Measurements from ENCODE around the gene SLC24A3.

The SLC24A3 gene

DNA sequence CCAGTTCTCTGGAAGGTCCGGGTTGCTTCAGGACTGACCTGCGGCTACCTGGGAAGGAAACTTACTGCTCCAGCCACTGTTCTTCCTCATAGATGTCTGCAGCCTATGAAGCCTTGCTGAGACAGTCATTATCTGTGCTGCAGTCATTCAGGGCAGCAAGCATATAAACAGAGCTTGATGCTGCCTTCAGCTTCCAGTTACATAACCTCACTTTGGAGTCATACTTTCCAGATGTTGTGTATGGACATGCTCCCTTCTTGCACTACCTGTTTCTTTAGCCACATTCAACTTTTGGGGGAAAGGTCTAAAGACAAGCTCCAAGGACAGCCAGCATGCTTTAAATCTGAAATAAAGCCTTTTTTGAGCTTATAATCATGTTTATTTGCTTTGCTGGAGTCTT, 98.1 kb downstream of the SLC24A3 start:
- no peak for DNase-seq

- no peak for DNase-seq
Observed at GRCh38 chr20:19313342-19314069, 101.1 kb downstream of the SLC24A3 start.

GRCh38 chr20:19314621-19315020, 102.2 kb downstream of the SLC24A3 start:
- no peak for DNase-seq

- no peak for DNase-seq
Observed at GRCh38 chr20:19317237-19318069, 105.0 kb downstream of the SLC24A3 start.

- no peak for DNase-seq
Observed at GRCh38 chr20:19318610-19319009, 106.2 kb downstream of the SLC24A3 start.

GRCh38 chr20:19320005-19320404, 107.6 kb downstream of the SLC24A3 start:
- DNase-seq = no peak

- DNase-seq = no peak
Observed at GRCh38 chr20:19321176-19321575, 108.7 kb downstream of the SLC24A3 start.

DNA sequence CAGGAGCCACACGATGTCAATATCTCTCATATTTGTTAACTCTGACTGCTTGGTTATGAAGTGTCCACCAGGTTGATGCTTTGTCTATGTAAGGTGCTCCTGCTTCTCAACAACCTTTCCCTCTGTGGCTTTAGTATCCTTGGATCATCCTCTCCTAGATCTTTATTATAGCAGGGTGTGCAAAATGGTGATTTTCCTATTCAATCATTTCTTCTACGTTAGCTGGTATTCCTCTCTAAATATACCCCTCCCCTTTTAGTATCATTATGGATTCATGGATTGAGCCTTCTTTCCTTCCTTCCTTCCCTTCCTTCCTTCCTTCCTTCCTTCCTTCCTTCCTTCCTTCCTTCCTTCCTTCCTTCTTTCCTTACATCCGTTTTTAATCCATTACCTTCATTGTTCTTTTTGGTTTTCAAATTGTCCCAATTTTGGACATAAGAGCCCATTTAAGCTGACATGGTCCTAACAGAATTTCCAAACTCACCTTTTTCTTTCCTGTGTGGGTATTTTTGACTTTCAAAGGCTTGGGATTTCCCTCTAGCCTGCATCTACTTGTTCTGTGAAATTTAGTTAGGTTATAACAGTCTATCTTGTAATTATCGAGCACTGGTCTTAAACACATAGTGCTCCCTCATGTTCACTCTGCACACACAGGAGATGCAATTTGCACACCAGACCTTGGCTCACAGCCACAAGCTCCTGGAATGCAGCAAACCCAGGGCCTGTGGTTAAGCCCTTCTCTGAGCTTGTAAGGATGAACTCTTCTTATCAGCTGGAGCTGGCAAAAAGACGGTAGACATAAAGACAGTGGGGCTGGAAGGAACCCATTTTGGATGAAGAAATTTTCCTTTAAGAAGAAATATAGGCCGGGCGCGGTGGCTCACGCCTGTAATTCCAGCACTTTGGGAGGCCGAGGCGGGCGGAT, 109.9 kb downstream of the SLC24A3 start:
- no peak for DNase-seq

DNA sequence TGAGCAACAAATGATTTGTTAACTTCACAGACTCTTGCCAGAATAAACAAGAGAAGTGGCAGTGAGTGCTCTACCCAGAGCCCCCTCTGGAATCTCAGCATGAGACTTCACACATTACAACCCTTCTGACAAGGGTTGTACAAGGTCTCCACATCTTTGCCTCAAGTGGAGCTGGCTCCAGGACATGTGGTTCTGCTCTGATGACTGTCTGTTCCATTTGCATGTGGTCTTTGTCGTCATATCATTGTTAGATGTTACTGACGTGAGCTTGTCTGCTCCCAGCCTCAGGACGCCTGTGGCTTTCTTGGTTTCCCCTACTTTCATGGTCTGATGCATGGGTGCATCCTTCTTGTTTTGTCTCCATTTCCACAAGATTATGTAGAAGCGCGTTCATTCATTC, 115.0 kb downstream of the SLC24A3 start:
- no peak for DNase-seq

- no peak for DNase-seq
Observed at GRCh38 chr20:19328676-19329075, 116.2 kb downstream of the SLC24A3 start.

DNA sequence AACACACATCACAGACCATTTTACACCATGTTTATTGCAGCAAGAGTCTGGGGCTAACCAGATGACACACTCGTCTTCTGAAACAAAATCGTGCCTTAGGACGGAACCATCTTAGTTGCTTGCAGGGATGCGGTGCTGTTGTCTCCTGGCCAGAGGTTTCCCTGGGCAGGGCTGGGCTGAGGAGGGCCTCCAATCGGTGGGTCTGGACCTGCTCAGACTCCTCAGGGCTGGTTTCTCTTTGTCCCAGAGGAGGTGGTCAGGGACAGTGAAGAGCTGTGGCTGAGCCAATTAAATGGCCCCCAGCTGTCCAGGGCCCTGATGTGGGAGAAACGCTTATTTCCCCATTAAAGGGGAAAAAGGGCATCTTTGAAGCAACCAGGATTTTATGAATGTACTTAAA, 117.6 kb downstream of the SLC24A3 start:
- DNase-seq = no peak

DNA sequence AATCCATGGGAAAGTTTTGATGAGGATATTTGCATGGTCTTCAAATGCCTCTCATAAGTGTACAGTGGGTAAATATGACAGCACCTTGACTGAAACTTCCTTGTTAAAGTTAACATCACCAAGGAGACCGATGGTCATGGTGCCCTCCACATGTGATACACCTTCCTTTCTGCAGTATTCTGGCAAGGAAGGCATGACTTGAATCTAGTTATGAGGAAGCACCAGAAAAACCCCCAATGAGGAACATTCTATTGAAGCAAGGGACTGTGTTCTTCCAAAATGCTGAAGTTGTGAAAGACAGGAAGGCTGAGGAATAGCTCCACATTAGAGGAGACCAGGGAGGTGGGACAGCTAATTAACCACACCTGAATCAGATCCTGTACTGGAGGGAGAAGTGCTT, 118.3 kb downstream of the SLC24A3 start:
- no peak for DNase-seq

- no peak for DNase-seq
Observed at GRCh38 chr20:19333563-19333962, 121.1 kb downstream of the SLC24A3 start.

DNA sequence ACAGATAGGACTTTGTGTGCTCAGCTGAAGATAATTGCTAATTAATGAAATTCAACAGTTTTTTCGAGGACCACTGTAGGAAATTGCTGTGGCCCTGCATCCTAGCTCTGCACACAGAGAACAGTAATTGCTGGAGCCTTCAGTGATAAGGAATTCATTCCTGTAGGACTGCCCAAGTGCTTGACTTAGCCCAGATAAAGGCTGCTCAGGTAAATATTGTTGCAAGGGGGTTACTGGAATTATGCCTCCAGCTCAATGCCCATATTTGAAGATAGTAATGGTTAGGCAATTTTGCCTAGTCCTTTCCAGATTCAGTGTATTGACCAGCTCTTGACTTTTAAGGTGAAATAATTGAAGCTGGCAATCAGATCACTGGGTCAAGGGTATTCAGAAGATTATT, 122.9 kb downstream of the SLC24A3 start:
- no peak for DNase-seq

DNA sequence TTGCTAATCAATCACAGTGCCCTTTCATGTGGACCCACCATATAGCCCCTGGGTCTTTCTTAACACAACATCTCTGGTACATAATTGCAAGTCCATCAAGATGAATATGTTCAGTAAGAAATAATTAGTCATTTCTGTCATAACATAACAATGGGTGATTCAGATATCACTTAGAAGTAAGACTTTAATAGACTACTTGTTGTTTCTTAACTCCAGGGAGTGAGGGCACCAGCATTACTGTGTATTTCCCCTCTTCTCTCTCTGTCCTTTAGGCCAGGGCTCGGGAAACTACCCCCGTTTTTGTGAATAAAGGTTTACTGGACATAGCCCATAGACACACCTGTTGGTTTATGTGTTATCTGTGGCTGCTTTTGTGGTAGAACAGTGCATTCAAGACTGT, 123.5 kb downstream of the SLC24A3 start:
- DNase-seq = no peak

GRCh38 chr20:19336631-19337030, 124.2 kb downstream of the SLC24A3 start:
- no peak for DNase-seq

DNA sequence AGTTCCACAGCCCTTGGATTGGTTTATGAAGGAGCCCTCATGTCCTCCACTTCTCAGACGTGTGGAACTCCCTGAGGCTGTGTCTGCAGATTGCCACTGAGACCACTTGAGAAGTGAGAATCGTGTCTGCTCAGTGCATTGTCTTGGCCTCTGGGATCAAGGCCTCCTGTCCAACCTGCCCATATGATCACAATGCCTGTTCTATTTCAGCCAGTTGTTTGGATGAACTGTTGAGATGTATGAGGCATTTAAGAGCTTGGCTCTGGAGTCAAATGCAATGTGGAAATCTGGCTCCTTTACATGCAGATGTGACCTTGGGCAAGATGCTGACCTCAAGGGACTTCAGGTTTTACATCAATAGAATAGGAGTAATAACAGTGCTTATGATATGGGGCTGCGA, 125.9 kb downstream of the SLC24A3 start:
- DNase-seq = no peak

- no peak for DNase-seq
Observed at GRCh38 chr20:19338960-19339359, 126.5 kb downstream of the SLC24A3 start.

DNA sequence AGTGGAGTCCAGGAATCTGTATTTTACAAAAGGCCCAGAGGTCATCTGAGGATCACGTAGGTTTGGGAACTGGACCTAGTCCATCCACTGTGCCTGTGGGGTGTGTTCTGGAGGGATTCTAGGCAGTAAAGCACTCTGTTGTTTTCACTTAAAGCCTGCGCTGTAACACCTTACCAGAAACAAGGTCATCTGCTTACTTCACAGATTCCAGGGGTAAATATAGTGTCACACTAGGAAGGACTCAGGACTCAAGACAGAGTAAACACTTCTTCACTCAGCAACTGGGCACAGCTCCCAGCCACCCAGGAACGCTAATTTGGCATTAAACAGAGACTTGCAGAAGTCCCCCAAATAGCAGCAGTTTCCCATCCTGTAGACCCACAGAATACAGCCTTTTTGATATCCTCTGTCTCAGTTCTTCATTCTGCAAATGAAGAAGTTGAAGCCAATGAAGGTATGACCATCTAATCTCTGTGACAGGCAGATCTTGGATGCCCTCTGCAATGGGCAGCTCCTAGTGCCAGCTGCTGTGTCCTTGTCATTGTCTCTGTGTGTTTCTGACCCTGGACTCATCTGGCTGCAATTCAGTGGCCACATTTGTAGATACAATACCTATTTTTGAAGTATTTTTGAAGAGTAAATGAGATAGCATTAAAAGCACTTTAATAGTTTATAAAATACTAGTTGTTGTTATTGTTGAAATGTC, 129.1 kb downstream of the SLC24A3 start:
- no peak for DNase-seq

DNA sequence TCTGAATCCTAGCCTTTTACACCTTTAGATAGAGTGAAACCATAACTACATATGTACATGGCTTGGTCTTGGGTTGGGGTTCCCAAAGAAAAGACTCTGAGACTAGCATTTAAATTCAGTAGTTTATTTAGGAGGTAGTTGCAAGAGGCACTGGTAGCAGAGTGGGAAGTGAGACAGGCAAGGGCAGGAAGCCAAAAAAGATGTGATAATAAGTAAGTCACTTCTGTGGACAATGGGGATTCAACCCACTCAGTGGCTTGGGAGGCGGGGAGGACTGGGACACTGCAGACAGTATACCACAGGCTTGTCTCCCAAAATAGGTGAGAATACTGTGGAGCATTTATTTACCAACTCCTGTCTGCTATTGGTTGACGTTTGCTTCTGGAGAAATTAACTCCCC, 131.9 kb downstream of the SLC24A3 start:
- DNase-seq = no peak

- no peak for DNase-seq
Observed at GRCh38 chr20:19347943-19348456, 135.6 kb downstream of the SLC24A3 start.

GRCh38 chr20:19348582-19348981, 136.1 kb downstream of the SLC24A3 start:
- DNase-seq = no peak

Data from activated CD4-positive, alpha-beta T cell treated with anti-CD3 and anti-CD28 coated beads for 1 hour (primary cell).